ENCODE data around the gene SIPA1L3.

Gene SIPA1L3

GRCh38 chr19:38184815-38185214 lies 277.8 kb downstream of the SIPA1L3 start:
- Histone ChIP-seq H3K4me1 (ENCODE audit: insufficient read depth, low read length) (no peaks in the 10 kb centered on the region), H3K4me3 (ENCODE audit: low read depth in 1 of 2, low read length in 2 of 2) (no peak overlapping the region), H3K27ac (ENCODE audit: low read depth, low read length) (no peak overlapping the region), H3K36me3 (ENCODE audit: insufficient read depth, low read length) (peaks cover 6% of the 10 kb centered on the region), H3K9ac (ENCODE audit: low read length) (no peak overlapping the region), H3K27me3 (ENCODE audit: control insufficient read depth in 1 of 2, insufficient read depth in 2 of 2, low read length in 2 of 2) (no peaks in the 10 kb centered on the region), H3K9me3 (ENCODE audit: low read length) (no peaks in the 10 kb centered on the region)

GRCh38 chr19:38185562-38185961 lies 278.6 kb downstream of the SIPA1L3 start:
- Histone ChIP-seq H3K27me3 (ENCODE audit: control insufficient read depth in 1 of 2, insufficient read depth in 2 of 2, low read length in 2 of 2) (no peaks in the 10 kb centered on the region), H3K4me1 (ENCODE audit: insufficient read depth, low read length) (no peaks in the 10 kb centered on the region), H3K9ac (ENCODE audit: low read length) (no peak overlapping the region), H3K27ac (ENCODE audit: low read depth, low read length) (no peak overlapping the region), H3K36me3 (ENCODE audit: insufficient read depth, low read length) (peaks cover 6% of the 10 kb centered on the region), H3K9me3 (ENCODE audit: low read length) (no peaks in the 10 kb centered on the region), H3K4me3 (ENCODE audit: low read depth in 1 of 2, low read length in 2 of 2) (no peak overlapping the region)

GRCh38 chr19:38190061-38190460 lies 283.1 kb downstream of the SIPA1L3 start:
- no peak overlapping the region for H3K9ac ChIP-seq (ENCODE audit: low read length)
- no peak overlapping the region for H3K27ac ChIP-seq (ENCODE audit: low read depth, low read length)
- H3K9me3 ChIP-seq (ENCODE audit: low read length) = no peaks in the 10 kb centered on the region
- H3K36me3 ChIP-seq (ENCODE audit: insufficient read depth, low read length) = no peaks in the 10 kb centered on the region
- no peaks in the 10 kb centered on the region for H3K27me3 ChIP-seq (ENCODE audit: control insufficient read depth in 1 of 2, insufficient read depth in 2 of 2, low read length in 2 of 2)
- H3K4me3 ChIP-seq (ENCODE audit: low read depth in 1 of 2, low read length in 2 of 2) = no peak overlapping the region
- no peaks in the 10 kb centered on the region for H3K4me1 ChIP-seq (ENCODE audit: insufficient read depth, low read length)

- H3K36me3 ChIP-seq (ENCODE audit: insufficient read depth, low read length) = no peaks in the 10 kb centered on the region
- no peaks in the 10 kb centered on the region for H3K9me3 ChIP-seq (ENCODE audit: low read length)
- no peak overlapping the region for H3K4me3 ChIP-seq (ENCODE audit: low read depth in 1 of 2, low read length in 2 of 2)
- no peak overlapping the region for H3K27ac ChIP-seq (ENCODE audit: low read depth, low read length)
- H3K27me3 ChIP-seq (ENCODE audit: control insufficient read depth in 1 of 2, insufficient read depth in 2 of 2, low read length in 2 of 2) = no peaks in the 10 kb centered on the region
- H3K4me1 ChIP-seq (ENCODE audit: insufficient read depth, low read length) = no peaks in the 10 kb centered on the region
- H3K9ac ChIP-seq (ENCODE audit: low read length) = no peak overlapping the region
Observed at GRCh38 chr19:38190793-38191192, 283.8 kb downstream of the SIPA1L3 start.

- Histone ChIP-seq H3K27me3 (ENCODE audit: control insufficient read depth in 1 of 2, insufficient read depth in 2 of 2, low read length in 2 of 2) (no peaks in the 10 kb centered on the region), H3K4me3 (ENCODE audit: low read depth in 1 of 2, low read length in 2 of 2) (no peak overlapping the region), H3K4me1 (ENCODE audit: insufficient read depth, low read length) (no peaks in the 10 kb centered on the region), H3K27ac (ENCODE audit: low read depth, low read length) (no peak overlapping the region), H3K36me3 (ENCODE audit: insufficient read depth, low read length) (no peaks in the 10 kb centered on the region), H3K9me3 (ENCODE audit: low read length) (no peaks in the 10 kb centered on the region), H3K9ac (ENCODE audit: low read length) (no peak overlapping the region)
Observed at GRCh38 chr19:38191747-38192146, 284.7 kb downstream of the SIPA1L3 start.

- Histone ChIP-seq H3K4me3 (ENCODE audit: low read depth in 1 of 2, low read length in 2 of 2) (no peak overlapping the region), H3K27me3 (ENCODE audit: control insufficient read depth in 1 of 2, insufficient read depth in 2 of 2, low read length in 2 of 2) (no peaks in the 10 kb centered on the region), H3K9ac (ENCODE audit: low read length) (no peak overlapping the region), H3K4me1 (ENCODE audit: insufficient read depth, low read length) (no peaks in the 10 kb centered on the region), H3K9me3 (ENCODE audit: low read length) (no peaks in the 10 kb centered on the region), H3K36me3 (ENCODE audit: insufficient read depth, low read length) (no peaks in the 10 kb centered on the region), H3K27ac (ENCODE audit: low read depth, low read length) (no peak overlapping the region)
Observed at GRCh38 chr19:38193445-38193844, 286.4 kb downstream of the SIPA1L3 start.

GRCh38 chr19:38194061-38194701 lies 287.2 kb downstream of the SIPA1L3 start:
- Histone ChIP-seq H3K9ac (ENCODE audit: low read length) (no peak overlapping the region), H3K36me3 (ENCODE audit: insufficient read depth, low read length) (no peaks in the 10 kb centered on the region), H3K27me3 (ENCODE audit: control insufficient read depth in 1 of 2, insufficient read depth in 2 of 2, low read length in 2 of 2) (no peaks in the 10 kb centered on the region), H3K9me3 (ENCODE audit: low read length) (no peaks in the 10 kb centered on the region), H3K4me1 (ENCODE audit: insufficient read depth, low read length) (no peaks in the 10 kb centered on the region), H3K4me3 (ENCODE audit: low read depth in 1 of 2, low read length in 2 of 2) (no peak overlapping the region), H3K27ac (ENCODE audit: low read depth, low read length) (no peak overlapping the region)

- Histone ChIP-seq H3K9me3 (ENCODE audit: low read length) (no peaks in the 10 kb centered on the region), H3K27me3 (ENCODE audit: control insufficient read depth in 1 of 2, insufficient read depth in 2 of 2, low read length in 2 of 2) (no peaks in the 10 kb centered on the region), H3K9ac (ENCODE audit: low read length) (no peak overlapping the region), H3K4me3 (ENCODE audit: low read depth in 1 of 2, low read length in 2 of 2) (no peak overlapping the region), H3K27ac (ENCODE audit: low read depth, low read length) (no peak overlapping the region), H3K36me3 (ENCODE audit: insufficient read depth, low read length) (no peaks in the 10 kb centered on the region), H3K4me1 (ENCODE audit: insufficient read depth, low read length) (no peaks in the 10 kb centered on the region)
Observed at GRCh38 chr19:38195237-38195636, 288.2 kb downstream of the SIPA1L3 start.

- H3K27ac ChIP-seq (ENCODE audit: low read depth, low read length) = no peak overlapping the region
- H3K4me3 ChIP-seq (ENCODE audit: low read depth in 1 of 2, low read length in 2 of 2) = no peak overlapping the region
- H3K27me3 ChIP-seq (ENCODE audit: control insufficient read depth in 1 of 2, insufficient read depth in 2 of 2, low read length in 2 of 2) = no peaks in the 10 kb centered on the region
- H3K9ac ChIP-seq (ENCODE audit: low read length) = no peak overlapping the region
- H3K36me3 ChIP-seq (ENCODE audit: insufficient read depth, low read length) = no peaks in the 10 kb centered on the region
- no peaks in the 10 kb centered on the region for H3K9me3 ChIP-seq (ENCODE audit: low read length)
- no peaks in the 10 kb centered on the region for H3K4me1 ChIP-seq (ENCODE audit: insufficient read depth, low read length)
Observed at GRCh38 chr19:38196245-38196837, 289.3 kb downstream of the SIPA1L3 start.

GRCh38 chr19:38196948-38197656 lies 290.1 kb downstream of the SIPA1L3 start:
- H3K27me3 ChIP-seq (ENCODE audit: control insufficient read depth in 1 of 2, insufficient read depth in 2 of 2, low read length in 2 of 2) = no peaks in the 10 kb centered on the region
- H3K27ac ChIP-seq (ENCODE audit: low read depth, low read length) = no peak overlapping the region
- no peaks in the 10 kb centered on the region for H3K9me3 ChIP-seq (ENCODE audit: low read length)
- H3K36me3 ChIP-seq (ENCODE audit: insufficient read depth, low read length) = no peaks in the 10 kb centered on the region
- H3K4me1 ChIP-seq (ENCODE audit: insufficient read depth, low read length) = no peaks in the 10 kb centered on the region
- H3K4me3 ChIP-seq (ENCODE audit: low read depth in 1 of 2, low read length in 2 of 2) = no peak overlapping the region
- no peak overlapping the region for H3K9ac ChIP-seq (ENCODE audit: low read length)

GRCh38 chr19:38197937-38198704 lies 291.1 kb downstream of the SIPA1L3 start:
- Histone ChIP-seq H3K27me3 (ENCODE audit: control insufficient read depth in 1 of 2, insufficient read depth in 2 of 2, low read length in 2 of 2) (no peaks in the 10 kb centered on the region), H3K27ac (ENCODE audit: low read depth, low read length) (no peak overlapping the region), H3K4me3 (ENCODE audit: low read depth in 1 of 2, low read length in 2 of 2) (no peak overlapping the region), H3K36me3 (ENCODE audit: insufficient read depth, low read length) (no peaks in the 10 kb centered on the region), H3K4me1 (ENCODE audit: insufficient read depth, low read length) (no peaks in the 10 kb centered on the region), H3K9me3 (ENCODE audit: low read length) (no peaks in the 10 kb centered on the region), H3K9ac (ENCODE audit: low read length) (no peak overlapping the region)
